SKM-1 (cell line): Measurements from ENCODE around the gene C1QB.
"Not testable (repeated sequence)": the region's sequence is repeated elsewhere in the genome, so short reads cannot be mapped to it uniquely, and the experiment has no call there.

Experiments
- DNase-seq: peaks from one replicate; lab custom pipeline; 2025; ENCODE audit not compliant: unreplicated experiment; lab: John Stamatoyannopoulos, UW

The C1QB gene

GRCh38 chr1:22662318-22662717, 9.3 kb downstream of the C1QB start:
- DNase-seq = no peak

GRCh38 chr1:22662986-22663408, 10.0 kb downstream of the C1QB start:
- no peak for DNase-seq

GRCh38 chr1:22665752-22666151, 12.7 kb downstream of the C1QB start:
- no peak for DNase-seq

- DNase-seq = no peak
These were observed 13.4 kb downstream of the C1QB start for GRCh38 chr1:22666412-22666811.

- DNase-seq = not testable (repeated sequence)
These were observed 15.8 kb downstream of the C1QB start for GRCh38 chr1:22668840-22669239.

- DNase-seq = no peak
These were observed 17.4 kb downstream of the C1QB start for GRCh38 chr1:22670352-22670975.

GRCh38 chr1:22671999-22672398, 19.0 kb downstream of the C1QB start:
- no peak for DNase-seq

- peak; percentile 62 for DNase-seq
These were observed 20.7 kb downstream of the C1QB start for GRCh38 chr1:22673486-22674409.

GRCh38 chr1:22674410-22674749, 21.3 kb downstream of the C1QB start:
- DNase-seq = no peak

GRCh38 chr1:22676151-22676550, 23.1 kb downstream of the C1QB start:
- not testable (repeated sequence) for DNase-seq

- DNase-seq = no peak
These were observed 24.0 kb downstream of the C1QB start for GRCh38 chr1:22676916-22677583.

GRCh38 chr1:22677931-22678896, 25.2 kb downstream of the C1QB start:
- no peak for DNase-seq

- DNase-seq = no peak
These were observed 27.7 kb downstream of the C1QB start for GRCh38 chr1:22680726-22681125.

- no peak for DNase-seq
These were observed 28.7 kb downstream of the C1QB start for GRCh38 chr1:22681556-22682276.

- DNase-seq = no peak
These were observed 30.5 kb downstream of the C1QB start for GRCh38 chr1:22683547-22683946.

GRCh38 chr1:22685591-22686059, 32.6 kb downstream of the C1QB start:
- DNase-seq = no peak

- no peak for DNase-seq
These were observed 34.2 kb downstream of the C1QB start for GRCh38 chr1:22687191-22687590.

GRCh38 chr1:22688466-22688865, 35.4 kb downstream of the C1QB start:
- no peak for DNase-seq

- no peak for DNase-seq
These were observed 36.5 kb downstream of the C1QB start for GRCh38 chr1:22689505-22689904.
